Lung (tissue), 12 donors: ENCODE results near the gene GPR55. TPM values are rescaled to one million over a fixed set of nuclear protein-coding genes. Genes with fewer than 3 reads are reported as not detected.

Source experiments
- ATAC-seq: fragments of 200-7000 bp; cut with Tn5 transposase; one replicate; pipeline ENCODE4 v1.9.1; 2020; ENCODE audit warnings: moderate number of reproducible peaks; ENCODE audit not compliant: insufficient read depth, low FRiP score
- DNase-seq, 3 donors: peaks; one replicate each; pipeline ENCODE4 v3.0.0-alpha.2; 2013 to 2017
- H3K27ac ChIP-seq, 2 donors: one replicate each; pipeline ENCODE4 v1.5.1; 2013; ENCODE audit warnings: mild to moderate bottlenecking in 2 of 2, moderate library complexity in 2 of 2, control low read depth in 1 of 2, inconsistent platforms in 1 of 2, low read depth in 1 of 2, low read length in 1 of 2
- H3K27me3 ChIP-seq, 3 donors: one replicate each; pipeline ENCODE4 v1.5.1; 2013; ENCODE audit warnings: low read length in 2 of 3; ENCODE audit not compliant: control insufficient read depth in 3 of 3, insufficient read depth in 3 of 3
- H3K36me3 ChIP-seq, 4 donors: one replicate each; pipeline ENCODE4 v1.5.1; 2013; ENCODE audit warnings: low read length in 4 of 4, mild to moderate bottlenecking in 1 of 4, moderate library complexity in 1 of 4; ENCODE audit not compliant: control insufficient read depth in 4 of 4, insufficient read depth in 4 of 4
- H3K4me1 ChIP-seq, 5 donors: one replicate each; pipeline ENCODE4 v1.5.1; 2013; ENCODE audit warnings: low read length in 5 of 5, mild to moderate bottlenecking in 2 of 5, moderate library complexity in 1 of 5; ENCODE audit not compliant: control insufficient read depth in 5 of 5, insufficient read depth in 5 of 5
- H3K4me3 ChIP-seq: one replicate; pipeline ENCODE4 v1.5.1; 2013; ENCODE audit warnings: mild to moderate bottlenecking, control low read depth, moderate library complexity
- H3K9ac ChIP-seq, 2 donors: one replicate each; pipeline ENCODE4 v1.5.1; 2013; ENCODE audit warnings: low read length in 2 of 2, control low read depth in 1 of 2; ENCODE audit not compliant: insufficient read depth in 1 of 2
- H3K9me3 ChIP-seq, 4 donors: one replicate each; pipeline ENCODE4 v1.5.1; 2013; ENCODE audit warnings: low read length in 3 of 4, mild to moderate bottlenecking in 1 of 4, moderate library complexity in 1 of 4; ENCODE audit not compliant: control insufficient read depth in 4 of 4, insufficient read depth in 3 of 4
- WGBS, 2 donors: extraction: QIAGEN DNeasy Blood & Tissue Kit; methylation state at CpG; one replicate each; pipeline ENCODE4 v1.1.7; 2013; 5-methylcytosine and 5-hydroxymethylcytosine counted together
- polyA plus RNA-seq, 2 donors: library from polyadenylated mRNA; stranded (reverse); fragments of 200-250 nt; gene quantifications; one replicate each; pipeline ENCODE4 v1.2.1, GENCODE V29; 2013
- total RNA-seq, 2 donors: library from RNA; depleted of rRNA in 1 of 2; stranded (reverse); fragments of >200 nt in 1 of 2; gene quantifications; one replicate each; pipeline ENCODE4 v1.2.1, GENCODE V29; 2014 to 2021
- TF ChIP-seq, protein P1 (sequence below): IDR thresholded peaks from 2 replicates; pipeline ENCODE4 v1.5.1; 2012; ENCODE audit warnings: mild to moderate bottlenecking; ENCODE audit errors: control extremely low read depth, extremely low read depth
- donor health status: control.
- donor health status: control.
- donor health status: Bipolar disorder and iron deficiency.
- donor health status: healthy.
- donor health status: DM: yes; HTN: yes; CAD: no.

The GPR55 gene
- total and polyA plus RNA-seq, 4 donors, result 0.18 to 0.58 (median 0.29) TPM

DNA sequence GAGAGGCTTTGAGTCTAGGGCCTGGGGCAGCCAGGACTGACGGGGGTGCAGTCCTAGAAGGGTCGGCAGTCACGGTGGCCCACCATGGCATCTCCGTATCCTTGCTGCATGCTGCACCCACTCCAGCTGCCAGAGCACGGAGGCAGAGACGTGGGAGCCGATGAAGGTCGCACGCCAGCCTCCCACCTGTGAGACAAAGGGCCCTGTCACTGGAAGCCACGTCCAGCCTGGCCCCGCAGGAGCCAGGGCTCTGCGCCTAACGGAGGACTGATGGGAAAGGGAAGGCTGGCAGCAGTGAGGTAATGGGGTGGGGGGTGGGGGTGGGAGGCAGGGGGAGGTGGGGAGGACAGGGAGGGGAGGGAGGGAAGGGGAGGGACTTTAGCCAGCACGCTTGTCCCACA, 38.4 kb downstream of the GPR55 start:
- DNase-seq, result no peak
- Histone ChIP-seq H3K4me1 (peaks cover 0 to 7% (median 0%) of the 10 kb centered on the region in 5 donors), H3K27ac (no peak overlapping the region), H3K9me3 (no peaks in the 10 kb centered on the region), H3K36me3 (no peaks in the 10 kb centered on the region), H3K4me3 (no peak overlapping the region), H3K9ac (no peak overlapping the region), H3K27me3 (no peaks in the 10 kb centered on the region)
- 76 to 85% methylated on average over 14 of the region's 14 CpGs for WGBS, 2 donors
- TF ChIP-seq, protein P1, sequence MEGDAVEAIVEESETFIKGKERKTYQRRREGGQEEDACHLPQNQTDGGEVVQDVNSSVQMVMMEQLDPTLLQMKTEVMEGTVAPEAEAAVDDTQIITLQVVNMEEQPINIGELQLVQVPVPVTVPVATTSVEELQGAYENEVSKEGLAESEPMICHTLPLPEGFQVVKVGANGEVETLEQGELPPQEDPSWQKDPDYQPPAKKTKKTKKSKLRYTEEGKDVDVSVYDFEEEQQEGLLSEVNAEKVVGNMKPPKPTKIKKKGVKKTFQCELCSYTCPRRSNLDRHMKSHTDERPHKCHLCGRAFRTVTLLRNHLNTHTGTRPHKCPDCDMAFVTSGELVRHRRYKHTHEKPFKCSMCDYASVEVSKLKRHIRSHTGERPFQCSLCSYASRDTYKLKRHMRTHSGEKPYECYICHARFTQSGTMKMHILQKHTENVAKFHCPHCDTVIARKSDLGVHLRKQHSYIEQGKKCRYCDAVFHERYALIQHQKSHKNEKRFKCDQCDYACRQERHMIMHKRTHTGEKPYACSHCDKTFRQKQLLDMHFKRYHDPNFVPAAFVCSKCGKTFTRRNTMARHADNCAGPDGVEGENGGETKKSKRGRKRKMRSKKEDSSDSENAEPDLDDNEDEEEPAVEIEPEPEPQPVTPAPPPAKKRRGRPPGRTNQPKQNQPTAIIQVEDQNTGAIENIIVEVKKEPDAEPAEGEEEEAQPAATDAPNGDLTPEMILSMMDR, result no peak
- ATAC-seq, result no peak

DNA sequence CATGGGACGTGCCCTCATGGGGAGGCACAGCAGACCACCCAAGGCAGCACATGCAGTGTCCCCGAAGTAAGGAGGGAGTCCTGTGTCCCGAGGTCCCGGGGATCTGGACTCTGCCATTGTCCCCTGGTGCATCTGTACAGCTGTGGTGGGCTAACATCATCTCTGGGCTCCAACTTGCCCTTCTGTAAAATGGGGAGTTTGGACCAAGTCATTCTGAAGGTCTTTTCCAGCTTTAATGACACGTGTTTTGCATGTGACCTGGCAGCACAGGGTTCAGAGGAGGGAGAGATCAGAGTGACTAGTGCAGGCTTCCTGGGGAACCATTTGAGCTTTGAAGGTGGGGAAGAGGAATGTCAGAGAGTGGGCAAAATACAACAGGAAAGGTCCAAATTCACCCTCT, 38.8 kb downstream of the GPR55 start:
- Histone ChIP-seq H3K27ac (no peak overlapping the region), H3K9ac (no peak overlapping the region), H3K4me1 (peaks cover 0 to 7% (median 0%) of the 10 kb centered on the region in 5 donors), H3K27me3 (no peaks in the 10 kb centered on the region), H3K4me3 (no peak overlapping the region), H3K9me3 (no peaks in the 10 kb centered on the region), H3K36me3 (no peaks in the 10 kb centered on the region)
- no peak for DNase-seq
- WGBS, 2 donors, result 69 to 76% methylated on average over 5 of the region's 5 CpGs
- TF ChIP-seq, protein P1, result no peak
- no peak for ATAC-seq

GRCh38 chr2:230885463-230886130, 39.4 kb downstream of the GPR55 start:
- whole genome bisulfite sequencing, 2 donors, result 47 to 54% methylated on average over 11 of the region's 11 CpGs

More at GRCh38 chr2:230885463-230886130, 39.4 kb downstream of the GPR55 start:
- no peaks in the 10 kb centered on the region for H3K36me3 ChIP-seq
- H3K27me3 ChIP-seq, result no peaks in the 10 kb centered on the region
- no peak overlapping the region for H3K9ac ChIP-seq
- no peak for ATAC-seq
- H3K9me3 ChIP-seq, result no peaks in the 10 kb centered on the region
- peaks cover 0 to 7% (median 0%) of the 10 kb centered on the region in 5 donors for H3K4me1 ChIP-seq
- no peak overlapping the region for H3K27ac ChIP-seq
- TF ChIP-seq, protein P1, result no peak
- H3K4me3 ChIP-seq, result no peak overlapping the region
- DNase-seq, result peak; percentile 83 to 84 (median 83)
